Tibial nerve (tissue), 3 donors: ENCODE data around the gene GABRB1.

Source experiments
- POLR2A ChIP-seq, 2 donors: fragments of 450-650 bp; IDR thresholded peaks; one replicate each; pipeline ENCODE4 v1.6.1; 2017; ENCODE audit warnings: antibody characterized with exemption in 2 of 2, mild to moderate bottlenecking in 2 of 2, moderate library complexity in 2 of 2
- TF ChIP-seq, protein P1 (sequence below), 5 experiments: fragments of 200-600 bp in 3 of 5; fragments of 450-650 bp in 2 of 5; sonication (generic) in 3 of 5; IDR thresholded peaks; one replicate each; pipeline ENCODE4 v1.5.1; 2016 to 2019; ENCODE audit warnings: antibody characterized with exemption in 5 of 5, mild to moderate bottlenecking in 3 of 5, moderate library complexity in 2 of 5

- TF ChIP-seq, protein P1, sequence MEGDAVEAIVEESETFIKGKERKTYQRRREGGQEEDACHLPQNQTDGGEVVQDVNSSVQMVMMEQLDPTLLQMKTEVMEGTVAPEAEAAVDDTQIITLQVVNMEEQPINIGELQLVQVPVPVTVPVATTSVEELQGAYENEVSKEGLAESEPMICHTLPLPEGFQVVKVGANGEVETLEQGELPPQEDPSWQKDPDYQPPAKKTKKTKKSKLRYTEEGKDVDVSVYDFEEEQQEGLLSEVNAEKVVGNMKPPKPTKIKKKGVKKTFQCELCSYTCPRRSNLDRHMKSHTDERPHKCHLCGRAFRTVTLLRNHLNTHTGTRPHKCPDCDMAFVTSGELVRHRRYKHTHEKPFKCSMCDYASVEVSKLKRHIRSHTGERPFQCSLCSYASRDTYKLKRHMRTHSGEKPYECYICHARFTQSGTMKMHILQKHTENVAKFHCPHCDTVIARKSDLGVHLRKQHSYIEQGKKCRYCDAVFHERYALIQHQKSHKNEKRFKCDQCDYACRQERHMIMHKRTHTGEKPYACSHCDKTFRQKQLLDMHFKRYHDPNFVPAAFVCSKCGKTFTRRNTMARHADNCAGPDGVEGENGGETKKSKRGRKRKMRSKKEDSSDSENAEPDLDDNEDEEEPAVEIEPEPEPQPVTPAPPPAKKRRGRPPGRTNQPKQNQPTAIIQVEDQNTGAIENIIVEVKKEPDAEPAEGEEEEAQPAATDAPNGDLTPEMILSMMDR (IDR thresholded peaks at IDR 0.05) = no peak
- TF ChIP-seq POLR2A (IDR thresholded peaks at IDR 0.05) = no peak
Measured at GRCh38 chr4:47413521-47413920, 382.2 kb downstream of the GABRB1 start.
